Adrenal gland (tissue), 12 donors: ENCODE data around the gene MSN. TPM values are rescaled to one million over a fixed set of nuclear protein-coding genes. Genes with fewer than 3 reads are reported as not detected.

ENCODE experiments used
- DNase-seq, 7 donors: peaks; one replicate each; pipeline ENCODE4 v3.0.0-alpha.2; 2019 to 2020
- H3K27ac ChIP-seq, 5 donors: fragments of 200-600 bp; sonication (generic) in 4 of 5; 1 replicate in 3 of 5; 2 replicates in 2 of 5; pipeline versions ENCODE4 v1.5.1 to v1.8.0; 2016 to 2020; ENCODE audit warnings: mild to moderate bottlenecking in 1 of 5
- H3K27me3 ChIP-seq: fragments of 200-600 bp; 2 replicates; pipeline ENCODE4 v1.8.0; 2021
- H3K36me3 ChIP-seq, 2 donors: fragments of 200-600 bp; replicated peaks in 1 of 2; 1 replicate in 1 of 2; 2 replicates in 1 of 2; pipeline versions ENCODE4 v1.5.1 to v1.8.0; 2018 to 2022
- H3K4me1 ChIP-seq, 2 donors: fragments of 200-600 bp; replicated peaks in 1 of 2; 1 replicate in 1 of 2; 2 replicates in 1 of 2; pipeline versions ENCODE4 v1.5.1 to v1.8.0; 2018 to 2021
- H3K4me3 ChIP-seq, 4 donors: fragments of 200-600 bp; sonication (generic) in 3 of 4; one replicate each; pipeline ENCODE4 v1.5.1; 2016 to 2018
- H3K9me3 ChIP-seq, 3 donors: fragments of 200-600 bp; sonication (generic) in 1 of 3; replicated peaks in 1 of 3; 1 replicate in 2 of 3; 2 replicates in 1 of 3; pipeline versions ENCODE4 v1.5.1 to v1.8.0; 2016 to 2021
- CTCF ChIP-seq, 6 experiments: fragments of 450-650 bp in 4 of 6; fragments of 200-600 bp in 2 of 6; sonication (generic) in 1 of 6; IDR thresholded peaks; 1 replicate in 5 of 6; 2 replicates in 1 of 6; pipeline versions ENCODE4 v1.5.1 to v1.8.0; 2016 to 2021; ENCODE audit warnings: antibody characterized with exemption in 6 of 6, mild to moderate bottlenecking in 2 of 6, moderate library complexity in 1 of 6
- POLR2A ChIP-seq, 2 donors: fragments of 450-650 bp; IDR thresholded peaks; one replicate each; pipeline ENCODE4 v1.6.1; 2017; ENCODE audit warnings: antibody characterized with exemption in 2 of 2, mild to moderate bottlenecking in 2 of 2, moderate library complexity in 1 of 2
- WGBS, 4 donors: extraction: QIAGEN DNeasy Blood & Tissue Kit in 2 of 4; methylation state at CpG; one replicate each; pipeline versions ENCODE4 v1.1.5 to v1.1.7; 2013 to 2017; 5-methylcytosine and 5-hydroxymethylcytosine counted together
- intact Hi-C, 2 donors: fragments of 100-400 bp; cut with DNase I; formaldehyde crosslinking; loops; one replicate each; pipeline versions ENCODE4 v1.14.1 to v1.15.0; 2022 to 2023
- polyA plus RNA-seq, 3 donors: library from polyadenylated mRNA; stranded (reverse); fragments of 200-250 nt in 2 of 3; fragments of 350-450 nt in 1 of 3; fragmentation: Illumina TruSeq in 1 of 3; extraction: RNeasy Lipid Tissue Mini Kit (QIAGEN cat#74804) in 1 of 3; gene quantifications; one replicate each; pipeline ENCODE4 v1.2.3, GENCODE V29; 2013 to 2014
- total RNA-seq, 9 donors: library from RNA; depleted of rRNA in 4 of 9; stranded (reverse); fragments of >200 nt in 4 of 9; fragments of 120-200 nt in 1 of 9; fragmentation: NEBNext Ultra II Directional in 1 of 9; extraction: Animal tissue kit (Norgen Biotek cat#: 25700) in 1 of 9; gene quantifications; one replicate each; pipeline versions ENCODE4 v1.1.0 to v1.2.4, GENCODE V29; 2013 to 2023
- donor health status: healthy with polysubstance abuse.
- donor health status: Bipolar disorder and iron deficiency.
- donor health status: DM: yes; HTN: yes; CAD: no.
- donor health status: DM: no; HTN: no; CAD: no.
- donor health status: DM: no; HTN: no; CAD: no.
- donor health status: DM: yes; HTN: yes; CAD: no.

Gene MSN
- total and polyA plus RNA-seq, 12 donors = 40.9 to 244 (median 178) TPM

GRCh38 chrX:65697915-65698796 is 30.7 kb downstream of the MSN start:
- intact Hi-C loops = no loop called here
- TF ChIP-seq POLR2A (IDR thresholded peaks at IDR 0.05) (no peak), CTCF (IDR thresholded peaks at IDR 0.05) (no peak)
- peak overlapping the region in 3 of 5 donors; percentile 22 to 79 (median 59) for H3K27ac ChIP-seq
- no peak overlapping the region for H3K4me3 ChIP-seq
- no peaks in the 10 kb centered on the region for H3K9me3 ChIP-seq
- H3K36me3 ChIP-seq = no peaks in the 10 kb centered on the region
- peak; percentile 26 to 76 (median 53) for DNase-seq
- peaks cover 6% of the 10 kb centered on the region for H3K27me3 ChIP-seq
- 52 to 73% (median 56%) methylated on average over 2 to 6 of the region's 6 CpGs for WGBS, 4 donors
- peaks cover 6 to 36% of the 10 kb centered on the region in 2 donors for H3K4me1 ChIP-seq

GRCh38 chrX:65702956-65703355 is 35.5 kb downstream of the MSN start:
- 58 to 61% (median 58%) methylated on average over 2 of the region's 2 CpGs for WGBS, 4 donors
- intact Hi-C loops = loop anchor here in 1 of 2 donors (10.0 kb wide), 1 partner anchor 108 kb away; no protein-coding TSS in a partner anchor
- H3K27me3 ChIP-seq = peaks cover 6% of the 10 kb centered on the region

GRCh38 chrX:65705439-65705838 is 38.0 kb downstream of the MSN start:
- Histone ChIP-seq H3K27ac (peak overlapping the region in 2 of 5 donors; percentile 57 to 74), H3K4me3 (no peak overlapping the region), H3K4me1 (peaks cover 9 to 32% of the 10 kb centered on the region in 2 donors), H3K27me3 (peaks cover 6% of the 10 kb centered on the region), H3K9me3 (no peaks in the 10 kb centered on the region), H3K36me3 (no peaks in the 10 kb centered on the region)
- DNase-seq = no peak
- intact Hi-C loops = loop anchor here in 1 of 2 donors (10.0 kb wide), 1 partner anchor 111 kb away; no protein-coding TSS in a partner anchor
- 62 to 78% (median 70%) methylated on average over 5 of the region's 5 CpGs for WGBS, 4 donors
- TF ChIP-seq POLR2A (IDR thresholded peaks at IDR 0.05) (no peak), CTCF (IDR thresholded peaks at IDR 0.05) (no peak)

More at GRCh38 chrX:65702956-65703355, 35.5 kb downstream of the MSN start:
- TF ChIP-seq POLR2A (IDR thresholded peaks at IDR 0.05) (no peak), CTCF (IDR thresholded peaks at IDR 0.05) (no peak)
- H3K27ac ChIP-seq = peak overlapping the region in 1 of 5 donors; percentile 32
- no peak for DNase-seq
- H3K9me3 ChIP-seq = no peaks in the 10 kb centered on the region
- peaks cover 15 to 44% of the 10 kb centered on the region in 2 donors for H3K4me1 ChIP-seq
- H3K4me3 ChIP-seq = no peak overlapping the region
- H3K36me3 ChIP-seq = no peaks in the 10 kb centered on the region

GRCh38 chrX:65706041-65706828 is 38.8 kb downstream of the MSN start:
- no peak for TF ChIP-seq CTCF (IDR thresholded peaks at IDR 0.05)
- TF ChIP-seq POLR2A (IDR thresholded peaks at IDR 0.05) = no peak
- Histone ChIP-seq H3K4me1 (peaks cover 9 to 27% of the 10 kb centered on the region in 2 donors), H3K27me3 (peaks cover 6% of the 10 kb centered on the region), H3K27ac (peak overlapping the region in 4 of 5 donors; percentile 27 to 74 (median 50)), H3K36me3 (no peaks in the 10 kb centered on the region), H3K4me3 (no peak overlapping the region), H3K9me3 (no peaks in the 10 kb centered on the region)
- WGBS, 4 donors = 54 to 65% (median 56%) methylated on average over 4 to 5 of the region's 5 CpGs
- peak in 6 of 7 donors; percentile 34 to 65 (median 42) for DNase-seq
- intact Hi-C loops = loop anchor here in 1 of 2 donors (10.0 kb wide), 1 partner anchor 111 kb away; no protein-coding TSS in a partner anchor
